Stimulated activated CD4-positive, alpha-beta T cell treated with anti-CD3 and anti-CD28 coated beads, TNF-alpha, amount 100 ng/mL, for 1 hour (primary cell): ENCODE data around the gene AK5.
"Not testable (repeated sequence)": the region's sequence is repeated elsewhere in the genome, so short reads cannot be mapped to it uniquely, and the experiment has no call there.

ENCODE experiments used
- DNase-seq, 3 donors: peaks; one replicate each; pipeline ENCODE4 v3.0.0-alpha.2; 2020; ENCODE audit warnings: low read depth in 3 of 3, low spot score in 1 of 3

The AK5 gene

GRCh38 chr1:77287535-77287934 is 5.7 kb downstream of the AK5 start:
- DNase-seq: no peak

GRCh38 chr1:77288275-77288674 is 6.5 kb downstream of the AK5 start:
- DNase-seq: no peak

- no peak for DNase-seq
Observed at GRCh38 chr1:77290576-77290975, 8.8 kb downstream of the AK5 start.

- DNase-seq: no peak
Observed at GRCh38 chr1:77292551-77292950, 10.7 kb downstream of the AK5 start.

GRCh38 chr1:77300566-77300965 is 18.7 kb downstream of the AK5 start:
- DNase-seq: no peak

- no peak for DNase-seq
Observed at GRCh38 chr1:77303387-77303786, 21.6 kb downstream of the AK5 start.

- no peak for DNase-seq
Observed at GRCh38 chr1:77308889-77309621, 27.2 kb downstream of the AK5 start.

- no peak for DNase-seq
Observed at GRCh38 chr1:77310924-77311323, 29.1 kb downstream of the AK5 start.

GRCh38 chr1:77312364-77312763 is 30.5 kb downstream of the AK5 start:
- not testable (repeated sequence) for DNase-seq

- peak in 1 of 3 donors; percentile 8 for DNase-seq
Observed at GRCh38 chr1:77313491-77313890, 31.7 kb downstream of the AK5 start.

GRCh38 chr1:77316006-77316405 is 34.2 kb downstream of the AK5 start:
- DNase-seq: no peak

- no peak for DNase-seq
Observed at GRCh38 chr1:77316966-77317365, 35.1 kb downstream of the AK5 start.

GRCh38 chr1:77319036-77319705 is 37.4 kb downstream of the AK5 start:
- DNase-seq: no peak

- DNase-seq: no peak
Observed at GRCh38 chr1:77322061-77322900, 40.5 kb downstream of the AK5 start.

- no peak for DNase-seq
Observed at GRCh38 chr1:77333501-77333900, 51.7 kb downstream of the AK5 start.

GRCh38 chr1:77336729-77337128 is 54.9 kb downstream of the AK5 start:
- no peak for DNase-seq

GRCh38 chr1:77339326-77339725 is 57.5 kb downstream of the AK5 start:
- DNase-seq: no peak

GRCh38 chr1:77341195-77341594 is 59.4 kb downstream of the AK5 start:
- no peak for DNase-seq

GRCh38 chr1:77342745-77343144 is 60.9 kb downstream of the AK5 start:
- no peak for DNase-seq

GRCh38 chr1:77347646-77348045 is 65.8 kb downstream of the AK5 start:
- no peak for DNase-seq

- no peak for DNase-seq
Observed at GRCh38 chr1:77348549-77348948, 66.7 kb downstream of the AK5 start.

GRCh38 chr1:77349275-77349674 is 67.5 kb downstream of the AK5 start:
- no peak for DNase-seq
